K562 (cell line): ENCODE data around the gene SLC5A11. TPM values are rescaled to one million over a fixed set of nuclear protein-coding genes. Genes with fewer than 3 reads are reported as not detected.

Experiments
- ATAC-seq: fragments of 200-7000 bp; cut with Tn5 transposase; 3 replicates; pipeline ENCODE4 v1.9.1; 2020; ENCODE audit warnings: moderate library complexity
- BruUV-seq: library from RNA; stranded (reverse); fragments of 400-500 nt; replicated peaks from 2 replicates; lab custom pipeline; 2021; lab: Mats Ljungman, UMichigan
- CTCF ChIA-PET: fragments of 300-600 bp; formaldehyde crosslinking; extraction: SDS; loops from one replicate; lab custom pipeline; 2021; ENCODE audit warnings: low intra/inter-chr PET ratio; lab: Yijun Ruan, JAX
- POLR2A ChIA-PET: fragments of 300-600, 350-650 bp; sonication (Branson Sonifier 250); formaldehyde crosslinking; extraction: SDS; loops from one replicate; lab custom pipeline; 2021; ENCODE audit warnings: antibody characterized with exemption, inconsistent platforms; lab: Yijun Ruan, JAX
- DNase-seq, 4 experiments: peaks; one replicate each; pipeline versions ENCODE4 v3.0.0 to v3.0.0-alpha.2; 2011 to 2018; ENCODE audit warnings: low spot score in 3 of 4, mixed read lengths in 3 of 4; ENCODE audit errors: extremely low read depth in 1 of 4
- FAIRE-seq: peaks from 2 replicates; lab custom pipeline; 2011; peaks lifted over from hg19 to GRCh38; lab: Jason Lieb, UNC
- H2AFZ ChIP-seq: 2 replicates; pipeline ENCODE4 v1.6.0; 2011; ENCODE audit warnings: low read depth, low read length, control low read depth, inconsistent platforms
- H3K27ac ChIP-seq: fragments of 200-600 bp; 3 replicates; pipeline ENCODE4 v1.8.0; 2011; ENCODE audit warnings: low read depth, mild to moderate bottlenecking, control low read depth, inconsistent platforms, low read length, moderate library complexity, mixed read lengths; ENCODE audit errors: extremely low read depth
- H3K27me3 ChIP-seq, 2 experiments: fragments of 300-600 bp in 1 of 2; 2 replicates in 1 of 2; 3 replicates in 1 of 2; pipeline versions ENCODE4 v1.6.0 to v1.8.0; 2011; ENCODE audit warnings: inconsistent platforms in 2 of 2, low read length in 2 of 2, mild to moderate bottlenecking in 1 of 2, mixed read lengths in 1 of 2, moderate library complexity in 1 of 2; ENCODE audit not compliant: control insufficient read depth in 2 of 2, insufficient read depth in 2 of 2
- H3K36me3 ChIP-seq: fragments of 300-600 bp; 3 replicates; pipeline ENCODE4 v1.8.0; 2011; ENCODE audit warnings: mild to moderate bottlenecking, low read length, inconsistent platforms; ENCODE audit not compliant: control insufficient read depth, insufficient read depth
- H3K4me1 ChIP-seq, 2 experiments: fragments of 200-600 bp in 1 of 2; replicated peaks in 1 of 2; 2 replicates in 1 of 2; 3 replicates in 1 of 2; pipeline versions ENCODE4 v1.5.1 to v1.8.0; 2011; ENCODE audit warnings: inconsistent platforms in 2 of 2, low read length in 2 of 2, mild to moderate bottlenecking in 1 of 2, mixed read lengths in 1 of 2, moderate library complexity in 1 of 2; ENCODE audit not compliant: control insufficient read depth in 2 of 2, insufficient read depth in 2 of 2
- H3K4me2 ChIP-seq: 2 replicates; pipeline ENCODE4 v1.6.1; 2011; ENCODE audit warnings: low read length, control low read depth, inconsistent platforms, mixed read lengths; ENCODE audit not compliant: insufficient read depth
- H3K4me3 ChIP-seq: fragments of 200-600 bp; sonication (generic), shearing (Covaris generic); 2 replicates; pipeline ENCODE4 v1.5.1; 2016; ENCODE audit warnings: control low read depth, inconsistent platforms
- H3K79me2 ChIP-seq: fragments of 200-600 bp; 3 replicates; pipeline ENCODE4 v1.8.0; 2011; ENCODE audit warnings: low read length, inconsistent platforms; ENCODE audit not compliant: control insufficient read depth, insufficient read depth
- H3K9ac ChIP-seq, 2 experiments: 2 replicates each; pipeline versions ENCODE4 v1.6.0 to v1.6.1; 2011; ENCODE audit warnings: low read depth in 2 of 2, low read length in 2 of 2, control low read depth in 1 of 2, inconsistent platforms in 1 of 2, mild to moderate bottlenecking in 1 of 2, mixed read lengths in 1 of 2; ENCODE audit not compliant: insufficient read depth in 1 of 2
- H3K9me1 ChIP-seq: one replicate; pipeline ENCODE4 v1.6.0; 2011; ENCODE audit warnings: inconsistent platforms, mild to moderate bottlenecking, low read length, moderate library complexity; ENCODE audit not compliant: control insufficient read depth, insufficient read depth
- H3K9me3 ChIP-seq: replicated peaks from 2 replicates; pipeline ENCODE4 v1.5.1; 2011; ENCODE audit warnings: low read depth, low read length, inconsistent platforms; ENCODE audit not compliant: control insufficient read depth, insufficient read depth
- H4K20me1 ChIP-seq: replicated peaks from 2 replicates; pipeline ENCODE4 v1.6.1; 2011; ENCODE audit warnings: low read length, inconsistent platforms, mixed read lengths; ENCODE audit not compliant: control insufficient read depth, insufficient read depth
- CXXC5 ChIP-seq: fragments of 250-450 bp; sonication (Bioruptor Pico); IDR thresholded peaks from 2 replicates; pipeline ENCODE4 v1.8.0; 2022; ENCODE audit warnings: inconsistent platforms, mild to moderate bottlenecking, moderate library complexity
- DEAF1 ChIP-seq: fragments of 450-650 bp; formaldehyde crosslinking; IDR thresholded peaks from 2 replicates; pipeline ENCODE4 v1.4.0; 2020; ENCODE audit warnings: mild to moderate bottlenecking, moderate library complexity
- KDM5B ChIP-seq: fragments of 200-600 bp; sonication (generic); IDR thresholded peaks from 2 replicates; pipeline ENCODE4 v1.6.1; 2012; ENCODE audit warnings: low read depth, mild to moderate bottlenecking, moderate library complexity, low read length, control low read depth, inconsistent platforms; ENCODE audit not compliant: insufficient replicate concordance
- STAT5B ChIP-seq: fragments of 250-450 bp; sonication (Bioruptor Pico); IDR thresholded peaks from 2 replicates; pipeline ENCODE4 v1.8.0; 2021; ENCODE audit warnings: mild to moderate bottlenecking, inconsistent platforms
- TEAD4 ChIP-seq, 2 experiments: sonication (generic) in 1 of 2; formaldehyde crosslinking in 1 of 2; IDR thresholded peaks; 2 replicates each; pipeline versions ENCODE4 v1.6.1 to v1.8.0; 2012 to 2022; ENCODE audit warnings: borderline replicate concordance in 1 of 2, inconsistent platforms in 1 of 2, low read length in 1 of 2, mild to moderate bottlenecking in 1 of 2, missing genetic modification reagents in 1 of 2
- THAP12 ChIP-seq: fragments of 250-450 bp; sonication (Bioruptor Pico); IDR thresholded peaks from 2 replicates; pipeline ENCODE4 v1.9.0; 2021; ENCODE audit warnings: mild to moderate bottlenecking, inconsistent platforms
- THAP7 ChIP-seq: fragments of 250-450 bp; sonication (Bioruptor Pico); IDR thresholded peaks from 2 replicates; pipeline ENCODE4 v1.5.0; 2021
- TOE1 ChIP-seq, 2 experiments: fragments of 450-650 bp in 1 of 2; sonication (generic) in 1 of 2; formaldehyde crosslinking in 1 of 2; IDR thresholded peaks; 2 replicates each; pipeline versions ENCODE4 v1.7.1 to v1.8.0; 2016 to 2022; ENCODE audit warnings: borderline replicate concordance in 2 of 2, mild to moderate bottlenecking in 2 of 2, antibody characterized with exemption in 1 of 2, inconsistent platforms in 1 of 2, low read depth in 1 of 2, missing genetic modification reagents in 1 of 2, moderate library complexity in 1 of 2
- ZNF316 ChIP-seq: fragments of 450-650 bp; IDR thresholded peaks from 2 replicates; pipeline ENCODE4 v1.6.1; 2016
- ZNF76 ChIP-seq: fragments of 250-450 bp; sonication (Bioruptor Pico); IDR thresholded peaks from 2 replicates; pipeline ENCODE4 v1.4.0; 2020; ENCODE audit warnings: mild to moderate bottlenecking, moderate library complexity, borderline replicate concordance
- ZNF830 ChIP-seq: fragments of 250-450 bp; sonication (Bioruptor Pico); IDR thresholded peaks from 2 replicates; pipeline ENCODE4 v1.5.0; 2021; ENCODE audit warnings: mild to moderate bottlenecking
- WGBS: fragments of 100-300 bp; shearing (Covaris generic); methylation state at CpG from one replicate; pipeline ENCODE4 v1.1.6; 2016; ENCODE audit warnings: low coverage, mixed read lengths; ENCODE audit not compliant: insufficient coverage; ENCODE audit errors: missing lambda C conversion rate; 5-methylcytosine and 5-hydroxymethylcytosine counted together
- in situ Hi-C: fragments of 300-500 bp; cut with MboI; formaldehyde crosslinking; loops from 4 replicates; pipeline ENCODE4 v1.15.0; 2018; ENCODE audit warnings: inconsistent platforms, mixed read lengths
- intact Hi-C: fragments of 100-400 bp; cut with micrococcal nuclease; formaldehyde crosslinking; loops from 2 replicates; pipeline ENCODE4 v1.14.2; 2022
- polyA plus RNA-seq, 8 experiments: library from polyadenylated mRNA; depleted of rRNA in 4 of 8; stranded (reverse) in 5 of 8; unstranded in 3 of 8; fragments of >200 nt; fragmentation: Nextera tagmentation in 2 of 8; fragmentation: Illumina TruSeq in 1 of 8; extraction: Ambion mirVana in 2 of 8; extraction: Trizol in 1 of 8; gene quantifications; 2 replicates each; pipeline versions ENCODE4 v1.2.1 to v1.2.3, GENCODE V29; 2011 to 2014; ENCODE audit warnings: inconsistent platforms in 1 of 8, missing spikeins in 1 of 8
- total RNA-seq, 7 experiments: library from RNA; depleted of rRNA in 6 of 7; stranded (reverse); fragments of >200 nt in 6 of 7; fragmentation: Illumina TruSeq in 2 of 7; extraction: Trizol in 2 of 7; gene quantifications; 2 replicates each; pipeline versions ENCODE4 v1.2.1 to v1.2.3, GENCODE V29; 2011 to 2021; ENCODE audit warnings: low replicate concordance in 1 of 7
- TF ChIP-seq, protein P1 (sequence below): sonication (generic); formaldehyde crosslinking; IDR thresholded peaks from 2 replicates; pipeline ENCODE4 v1.9.0; 2022; ENCODE audit warnings: mild to moderate bottlenecking, missing genetic modification reagents
- TF ChIP-seq, protein P2 (sequence below): sonication (generic); formaldehyde crosslinking; IDR thresholded peaks from 2 replicates; pipeline ENCODE4 v1.8.0; 2022; ENCODE audit warnings: mild to moderate bottlenecking, missing genetic modification reagents

SLC5A11 gene
- total and polyA plus RNA-seq, 9 of the 15 experiments (the other 6 are each of a cell fraction or from before 2014, with no cell fraction given): 0.04 to 0.25 (median 0.11) TPM; not detected in 3

- CTCF ChIA-PET: interaction anchor here (0.6 kb wide), 1 partner anchor 199 kb away, joined by 6 read pairs; no protein-coding TSS in a partner anchor
- Histone ChIP-seq H3K36me3 (peaks cover 70% of the 10 kb centered on the region; the same call in 2 of the 3 replicates), H3K4me2 (no peak overlapping the region), H3K9me1 (no peaks in the 10 kb centered on the region), H3K27ac (no peak overlapping the region), H3K4me1 (peaks cover 0 to 3% of the 10 kb centered on the region in 2 experiments; a peak in 2 of 5 replicates), H4K20me1 (no peaks in the 10 kb centered on the region; the same call in 1 of the 2 replicates), H3K27me3 (no peaks in the 10 kb centered on the region), H2AFZ (no peak overlapping the region), H3K9ac (no peak overlapping the region), H3K4me3 (no peak overlapping the region), H3K9me3 (0 out of 2 replicates have a peak, but pooled peaks cover 1% of the 10 kb centered on the region), H3K79me2 (no peaks in the 10 kb centered on the region)
- BruUV-seq: no TSS peak
- FAIRE-seq: no peak
- 64% methylated on average over 6 of the region's 6 CpGs for WGBS
- no peak for ATAC-seq
- DNase-seq: no peak
- POLR2A ChIA-PET: no interaction called here
- in situ Hi-C loops: no loop called here
- intact Hi-C loops: no loop called here
- TF ChIP-seq DEAF1 (CRISPR knock-in tag): no peak
- no peak for TF ChIP-seq TEAD4 (IDR thresholded peaks at IDR 0.05; ENCODE audit: low read length)
- no peak for TF ChIP-seq TEAD4 (CRISPR knock-in tag; IDR thresholded peaks at IDR 0.05; ENCODE audit: borderline replicate concordance)
- TF ChIP-seq CXXC5 (CRISPR knock-in tag): no peak
- TF ChIP-seq ZNF830 (CRISPR knock-in tag): no peak
- TF ChIP-seq ZNF76 (CRISPR knock-in tag): no peak
- TF ChIP-seq TOE1 (IDR thresholded peaks at IDR 0.05; ENCODE audit: borderline replicate concordance): no peak
- TF ChIP-seq TOE1 (CRISPR knock-in tag; IDR thresholded peaks at IDR 0.05; ENCODE audit: borderline replicate concordance, low read depth): no peak
- no peak for TF ChIP-seq THAP7
- no peak for TF ChIP-seq STAT5B (CRISPR knock-in tag)
- TF ChIP-seq ZNF316: no peak
- no peak for TF ChIP-seq THAP12 (CRISPR knock-in tag)
- no peak for TF ChIP-seq KDM5B
- TF ChIP-seq, protein P1, sequence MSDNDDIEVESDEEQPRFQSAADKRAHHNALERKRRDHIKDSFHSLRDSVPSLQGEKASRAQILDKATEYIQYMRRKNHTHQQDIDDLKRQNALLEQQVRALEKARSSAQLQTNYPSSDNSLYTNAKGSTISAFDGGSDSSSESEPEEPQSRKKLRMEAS (CRISPR knock-in tag): no peak
- TF ChIP-seq, protein P2, sequence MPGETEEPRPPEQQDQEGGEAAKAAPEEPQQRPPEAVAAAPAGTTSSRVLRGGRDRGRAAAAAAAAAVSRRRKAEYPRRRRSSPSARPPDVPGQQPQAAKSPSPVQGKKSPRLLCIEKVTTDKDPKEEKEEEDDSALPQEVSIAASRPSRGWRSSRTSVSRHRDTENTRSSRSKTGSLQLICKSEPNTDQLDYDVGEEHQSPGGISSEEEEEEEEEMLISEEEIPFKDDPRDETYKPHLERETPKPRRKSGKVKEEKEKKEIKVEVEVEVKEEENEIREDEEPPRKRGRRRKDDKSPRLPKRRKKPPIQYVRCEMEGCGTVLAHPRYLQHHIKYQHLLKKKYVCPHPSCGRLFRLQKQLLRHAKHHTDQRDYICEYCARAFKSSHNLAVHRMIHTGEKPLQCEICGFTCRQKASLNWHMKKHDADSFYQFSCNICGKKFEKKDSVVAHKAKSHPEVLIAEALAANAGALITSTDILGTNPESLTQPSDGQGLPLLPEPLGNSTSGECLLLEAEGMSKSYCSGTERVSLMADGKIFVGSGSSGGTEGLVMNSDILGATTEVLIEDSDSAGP (CRISPR knock-in tag): no peak
Observed at GRCh38 chr16:24957887-24958286, 112.1 kb downstream of the SLC5A11 start.
